ENCODE measurements around the gene MYZAP. TPM values are rescaled to one million over a fixed set of nuclear protein-coding genes. Genes with fewer than 3 reads are reported as not detected.

Gene MYZAP
- total and polyA plus RNA-seq, 9 of the 15 experiments (the other 6 are each of a cell fraction or from before 2014, with no cell fraction given), result 0.03 TPM; not detected in 8

- in situ Hi-C loops (cut with MboI), result no loop called here
- intact Hi-C loops (cut with micrococcal nuclease), result no loop called here
- peak; percentile 38; the same call in 1 of the 3 replicates for ATAC-seq
- no peaks in the 10 kb centered on the region for H3K36me3 ChIP-seq (ENCODE audit: control insufficient read depth, insufficient read depth, low read length)
- no peak for FAIRE-seq
- H2AFZ ChIP-seq (ENCODE audit: low read depth, low read length), result no peak overlapping the region
- POLR2A ChIA-PET, result no interaction called here
- no peaks in the 10 kb centered on the region for H3K9me1 ChIP-seq (ENCODE audit: control insufficient read depth, insufficient read depth, low read length)
- no TSS peak for BruUV-seq (replicated peaks)
- WGBS (ENCODE audit: insufficient coverage, low coverage, missing lambda C conversion rate), result 0% methylated on average over 4 of the region's 4 CpGs
- no peaks in the 10 kb centered on the region for H3K4me1 ChIP-seq (replicated peaks in 1 of 2; ENCODE audit: control insufficient read depth in 2 of 2, insufficient read depth in 2 of 2, low read length in 2 of 2)
- H3K9ac ChIP-seq (ENCODE audit: insufficient read depth in 1 of 2, low read depth in 2 of 2, low read length in 2 of 2), result no peak overlapping the region
- DNase-seq (ENCODE audit: extremely low read depth in 1 of 4, low spot score in 3 of 4), result no peak
- no peak overlapping the region for H3K4me3 ChIP-seq
- TF ChIP-seq EP400 (IDR thresholded peaks at IDR 0.05) (no peak), COPS2 (conservative IDR thresholded peaks at IDR 0.05) (no peak), TGIF2 (CRISPR knock-in tag; IDR thresholded peaks at IDR 0.05) (no peak)
- H3K27ac ChIP-seq (ENCODE audit: extremely low read depth, low read depth, low read length), result no peak overlapping the region
- H3K79me2 ChIP-seq (ENCODE audit: control insufficient read depth, insufficient read depth, low read length), result no peaks in the 10 kb centered on the region
- no peaks in the 10 kb centered on the region for H3K9me3 ChIP-seq (replicated peaks; ENCODE audit: control insufficient read depth, insufficient read depth, low read depth, low read length)
- H3K4me2 ChIP-seq (ENCODE audit: insufficient read depth, low read length), result no peak overlapping the region
- 0 out of 2 replicates have a peak, but pooled peaks cover 2% of the 10 kb centered on the region for H4K20me1 ChIP-seq (replicated peaks; ENCODE audit: control insufficient read depth, insufficient read depth, low read length)
- peaks cover 7 to 22% of the 10 kb centered on the region in 2 experiments for H3K27me3 ChIP-seq (ENCODE audit: control insufficient read depth in 2 of 2, insufficient read depth in 2 of 2, low read length in 2 of 2)
- CTCF ChIA-PET (ENCODE audit: low intra/inter-chr PET ratio), result no interaction called here
Measured at GRCh38 chr15:57624730-57625129, 33.0 kb downstream of the MYZAP start.

GRCh38 chr15:57625703-57626448 lies 34.2 kb downstream of the MYZAP start:
- H3K9me1 ChIP-seq (ENCODE audit: control insufficient read depth, insufficient read depth, low read length), result no peaks in the 10 kb centered on the region
- intact Hi-C loops (cut with micrococcal nuclease), result no loop called here
- no peak overlapping the region for H3K4me3 ChIP-seq
- H3K27ac ChIP-seq (ENCODE audit: extremely low read depth, low read depth, low read length), result no peak overlapping the region
- peaks cover 7 to 22% of the 10 kb centered on the region in 2 experiments for H3K27me3 ChIP-seq (ENCODE audit: control insufficient read depth in 2 of 2, insufficient read depth in 2 of 2, low read length in 2 of 2)
- BruUV-seq (replicated peaks), result no TSS peak
- no peak overlapping the region for H3K4me2 ChIP-seq (ENCODE audit: insufficient read depth, low read length)
- ChIA-PET POLR2A (interaction anchor here (0.9 kb wide), 1 partner anchor 184 kb away, joined by 3 read pairs; no protein-coding TSS in a partner anchor), CTCF (ENCODE audit: low intra/inter-chr PET ratio) (no interaction called here)
- FAIRE-seq (no peak), ATAC-seq (no peak), DNase-seq (ENCODE audit: extremely low read depth in 1 of 4, low spot score in 3 of 4) (no peak)
- in situ Hi-C loops (cut with MboI), result no loop called here
- H3K4me1 ChIP-seq (replicated peaks in 1 of 2; ENCODE audit: control insufficient read depth in 2 of 2, insufficient read depth in 2 of 2, low read length in 2 of 2), result no peaks in the 10 kb centered on the region
- H3K79me2 ChIP-seq (ENCODE audit: control insufficient read depth, insufficient read depth, low read length), result no peaks in the 10 kb centered on the region
- H3K9me3 ChIP-seq (replicated peaks; ENCODE audit: control insufficient read depth, insufficient read depth, low read depth, low read length), result no peaks in the 10 kb centered on the region
- TF ChIP-seq CBX3 (IDR thresholded peaks at IDR 0.05; ENCODE audit: borderline replicate concordance in 1 of 2, low read length in 2 of 2), result no peak
- no peak for TF ChIP-seq ZNF785 (CRISPR knock-in tag; IDR thresholded peaks at IDR 0.05)
- TF ChIP-seq SRSF9 (IDR thresholded peaks at IDR 0.05; ENCODE audit: borderline replicate concordance, low read depth, low read length), result no peak
- TF ChIP-seq EP400 (IDR thresholded peaks at IDR 0.05), result no peak
- no peak for TF ChIP-seq ZKSCAN3 (CRISPR knock-in tag; IDR thresholded peaks at IDR 0.05)
- TF ChIP-seq MITF (IDR thresholded peaks at IDR 0.05), result no peak
- no peak for TF ChIP-seq NRF1 (conservative IDR thresholded peaks at IDR 0.05 in 1 of 2, IDR thresholded peaks at IDR 0.05 in 1 of 2)
- TF ChIP-seq PTRF (tag; IDR thresholded peaks at IDR 0.05), result no peak
- no peak for TF ChIP-seq NFATC3 (IDR thresholded peaks at IDR 0.05)
- 2% methylated on average over 10 of the region's 10 CpGs for WGBS (ENCODE audit: insufficient coverage, low coverage, missing lambda C conversion rate)
- no peak overlapping the region for H2AFZ ChIP-seq (ENCODE audit: low read depth, low read length)
- 0 out of 2 replicates have a peak, but pooled peaks cover 2% of the 10 kb centered on the region for H4K20me1 ChIP-seq (replicated peaks; ENCODE audit: control insufficient read depth, insufficient read depth, low read length)
- H3K9ac ChIP-seq (ENCODE audit: insufficient read depth in 1 of 2, low read depth in 2 of 2, low read length in 2 of 2), result no peak overlapping the region
- H3K36me3 ChIP-seq (ENCODE audit: control insufficient read depth, insufficient read depth, low read length), result no peaks in the 10 kb centered on the region
